ENCODE measurements around the gene ZNF724. TPM values are rescaled to one million over a fixed set of nuclear protein-coding genes. Genes with fewer than 3 reads are reported as not detected.
"Not testable (repeated sequence)": the region's sequence is repeated elsewhere in the genome, so short reads cannot be mapped to it uniquely, and the experiment has no call there.

Gene ZNF724
- total RNA-seq, 2 donors from 2014 or later: 0.27 TPM; not detected in 1

DNA sequence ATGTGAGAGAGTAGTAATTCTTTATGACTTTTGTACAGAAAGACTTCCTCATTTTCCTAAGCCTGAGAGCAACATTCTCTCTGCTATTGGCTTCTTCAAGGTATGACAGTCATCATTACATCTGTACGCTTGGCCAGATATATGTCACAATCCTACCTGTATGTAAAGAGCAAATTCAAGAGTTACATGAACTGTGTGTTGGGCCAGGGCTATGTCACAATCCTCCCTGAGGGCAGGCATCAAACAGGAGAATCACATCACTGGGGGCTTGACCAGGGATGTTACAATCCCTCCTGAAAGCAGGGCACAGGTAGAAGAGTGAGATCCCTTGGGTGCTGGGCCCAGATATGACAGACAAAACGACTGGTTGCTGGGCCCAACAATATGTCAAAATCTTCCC is 9.8 kb upstream of the ZNF724 start:
- Histone ChIP-seq H3K4me3 (no peak overlapping the region), H3K36me3 (peaks cover 7% of the 10 kb centered on the region), H3K4me1 (ENCODE audit: control insufficient read depth in 1 of 2, low read depth in 2 of 2) (no peaks in the 10 kb centered on the region), H3K27me3 (replicated peaks; ENCODE audit: insufficient read depth) (no peaks in the 10 kb centered on the region), H3K9me3 (no peaks in the 10 kb centered on the region), H3K27ac (no peak overlapping the region)
- DNase-seq (ENCODE audit: low spot score) (no peak), ATAC-seq (ENCODE audit: insufficient number of reproducible peaks, low FRiP score, low read depth) (no peak)
- TF ChIP-seq, protein P1, sequence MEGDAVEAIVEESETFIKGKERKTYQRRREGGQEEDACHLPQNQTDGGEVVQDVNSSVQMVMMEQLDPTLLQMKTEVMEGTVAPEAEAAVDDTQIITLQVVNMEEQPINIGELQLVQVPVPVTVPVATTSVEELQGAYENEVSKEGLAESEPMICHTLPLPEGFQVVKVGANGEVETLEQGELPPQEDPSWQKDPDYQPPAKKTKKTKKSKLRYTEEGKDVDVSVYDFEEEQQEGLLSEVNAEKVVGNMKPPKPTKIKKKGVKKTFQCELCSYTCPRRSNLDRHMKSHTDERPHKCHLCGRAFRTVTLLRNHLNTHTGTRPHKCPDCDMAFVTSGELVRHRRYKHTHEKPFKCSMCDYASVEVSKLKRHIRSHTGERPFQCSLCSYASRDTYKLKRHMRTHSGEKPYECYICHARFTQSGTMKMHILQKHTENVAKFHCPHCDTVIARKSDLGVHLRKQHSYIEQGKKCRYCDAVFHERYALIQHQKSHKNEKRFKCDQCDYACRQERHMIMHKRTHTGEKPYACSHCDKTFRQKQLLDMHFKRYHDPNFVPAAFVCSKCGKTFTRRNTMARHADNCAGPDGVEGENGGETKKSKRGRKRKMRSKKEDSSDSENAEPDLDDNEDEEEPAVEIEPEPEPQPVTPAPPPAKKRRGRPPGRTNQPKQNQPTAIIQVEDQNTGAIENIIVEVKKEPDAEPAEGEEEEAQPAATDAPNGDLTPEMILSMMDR (IDR thresholded peaks at IDR 0.05): no peak

DNA sequence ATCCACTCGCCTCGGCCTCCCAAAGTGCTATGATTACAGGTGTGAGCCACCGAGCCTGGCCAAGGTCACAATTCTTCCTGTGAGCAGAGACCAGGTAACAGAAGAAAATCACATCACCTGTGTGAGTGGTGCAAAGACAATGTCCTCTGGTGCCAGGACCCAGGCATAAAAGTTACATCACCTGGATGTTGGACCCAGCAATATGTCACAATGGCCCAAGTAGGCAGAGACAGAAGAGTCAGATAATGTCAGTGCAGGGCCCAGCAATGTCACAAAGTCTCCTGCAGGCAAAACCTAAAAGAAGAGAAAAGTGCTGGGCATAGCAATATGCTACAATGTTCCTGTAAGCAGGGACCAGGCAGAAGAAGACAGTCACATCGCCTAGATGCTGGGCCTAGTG is 5.5 kb upstream of the ZNF724 start:
- Histone ChIP-seq H3K27ac (no peak overlapping the region), H3K36me3 (peaks cover 7% of the 10 kb centered on the region), H3K4me3 (no peak overlapping the region), H3K27me3 (replicated peaks; ENCODE audit: insufficient read depth) (no peaks in the 10 kb centered on the region), H3K4me1 (ENCODE audit: control insufficient read depth in 1 of 2, low read depth in 2 of 2) (no peaks in the 10 kb centered on the region), H3K9me3 (no peaks in the 10 kb centered on the region)
- DNase-seq (ENCODE audit: low spot score): no peak
- ATAC-seq (ENCODE audit: insufficient number of reproducible peaks, low FRiP score, low read depth): no peak
- TF ChIP-seq, protein P1 (IDR thresholded peaks at IDR 0.05): no peak

DNA sequence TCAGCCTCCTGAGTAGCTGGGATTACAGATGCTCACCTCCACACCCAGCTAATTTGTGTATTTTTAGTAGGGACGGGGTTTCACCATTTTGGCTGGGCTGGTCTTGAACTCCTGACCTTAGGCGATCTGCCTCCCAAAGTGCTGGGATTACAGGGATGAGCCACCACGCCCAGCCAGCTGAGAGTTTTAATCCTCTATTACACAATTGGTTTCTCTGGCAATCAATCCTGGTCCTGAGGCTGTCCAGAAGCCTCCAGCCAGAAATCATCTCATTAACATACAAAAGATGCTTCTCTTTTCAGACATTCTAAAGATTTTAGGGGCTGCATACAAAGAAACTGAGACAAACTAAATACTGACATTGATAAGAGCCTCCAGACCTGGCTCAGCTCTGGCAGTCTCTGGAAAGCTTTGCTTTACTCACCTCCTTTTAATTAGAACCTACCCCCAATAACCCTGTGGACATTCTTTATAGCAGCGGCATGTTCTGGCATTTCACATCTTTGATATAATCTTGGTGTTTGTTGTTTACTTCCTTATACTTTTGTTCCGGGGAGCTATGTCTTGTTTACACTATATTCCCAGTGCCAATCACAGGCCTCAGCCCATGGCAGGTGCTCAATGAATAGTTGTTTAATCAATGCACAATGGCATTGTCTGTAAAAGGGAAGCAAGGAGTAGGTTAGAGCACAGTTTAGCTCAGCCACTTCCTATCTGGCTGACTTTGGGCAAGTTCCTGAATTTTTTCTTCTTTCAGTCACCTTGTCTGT is 4.1 kb upstream of the ZNF724 start:
- ATAC-seq (ENCODE audit: insufficient number of reproducible peaks, low FRiP score, low read depth) (no peak), DNase-seq (ENCODE audit: low spot score) (no peak)
- no peak overlapping the region for H3K4me3 ChIP-seq
- no peak overlapping the region for H3K27ac ChIP-seq
- TF ChIP-seq, protein P1 (IDR thresholded peaks at IDR 0.05): no peak
- H3K27me3 ChIP-seq (replicated peaks; ENCODE audit: insufficient read depth): no peaks in the 10 kb centered on the region
- peaks cover 7% of the 10 kb centered on the region for H3K36me3 ChIP-seq
- H3K9me3 ChIP-seq: no peaks in the 10 kb centered on the region
- peaks cover 4 to 5% of the 10 kb centered on the region in 2 donors for H3K4me1 ChIP-seq (ENCODE audit: control insufficient read depth in 1 of 2, low read depth in 2 of 2)

DNA sequence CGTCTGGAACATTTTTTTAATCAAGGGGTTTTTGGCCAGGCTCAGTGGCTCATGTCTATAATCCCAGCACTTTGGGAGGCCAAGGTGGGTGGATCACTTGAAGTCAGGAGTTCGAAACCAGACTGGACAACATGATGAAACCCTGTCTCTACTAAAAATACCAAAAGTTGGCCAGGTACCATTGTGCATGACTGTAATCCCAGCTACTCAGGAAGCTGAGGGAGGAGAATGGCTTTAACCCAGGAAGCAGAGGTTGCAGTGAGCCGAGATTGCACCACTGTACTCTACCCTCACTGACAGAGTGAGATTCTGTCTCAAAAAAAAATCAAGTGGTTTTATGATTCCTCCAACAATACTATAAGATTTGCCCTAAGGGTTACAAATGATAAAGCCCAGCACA is 3.1 kb upstream of the ZNF724 start:
- not testable (repeated sequence) for H3K36me3 ChIP-seq; H3K4me1 ChIP-seq (ENCODE audit: control insufficient read depth in 1 of 2, low read depth in 2 of 2); DNase-seq (ENCODE audit: low spot score); H3K27ac ChIP-seq; H3K9me3 ChIP-seq; H3K27me3 ChIP-seq (replicated peaks; ENCODE audit: insufficient read depth); ATAC-seq (ENCODE audit: insufficient number of reproducible peaks, low FRiP score, low read depth); H3K4me3 ChIP-seq

DNA sequence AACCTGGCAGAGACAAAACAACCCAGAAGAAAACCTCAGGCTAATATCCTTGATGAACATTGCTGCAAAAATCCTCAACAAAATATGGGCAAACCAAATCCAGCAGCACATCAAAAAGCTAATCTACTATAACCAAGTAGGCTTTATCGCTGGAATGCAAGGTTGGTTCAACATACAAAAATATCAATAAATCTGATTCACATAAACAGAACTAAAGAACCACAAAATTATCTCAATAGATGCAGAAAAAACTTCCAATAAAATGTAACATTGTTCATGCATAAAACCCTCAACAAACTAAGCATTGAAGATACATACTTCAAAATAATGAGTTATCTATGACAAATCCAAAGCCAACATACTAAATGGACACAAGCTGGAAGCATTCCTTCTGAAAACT is 8.8 kb downstream of the ZNF724 start:
- DNase-seq (ENCODE audit: low spot score) (no peak), ATAC-seq (ENCODE audit: insufficient number of reproducible peaks, low FRiP score, low read depth) (no peak)
- Histone ChIP-seq H3K27ac (no peak overlapping the region), H3K9me3 (peaks cover 13% of the 10 kb centered on the region), H3K4me1 (ENCODE audit: control insufficient read depth in 1 of 2, low read depth in 2 of 2) (no peaks in the 10 kb centered on the region), H3K27me3 (replicated peaks; ENCODE audit: insufficient read depth) (no peaks in the 10 kb centered on the region), H3K4me3 (no peak overlapping the region), H3K36me3 (peaks cover 3% of the 10 kb centered on the region)
- TF ChIP-seq, protein P1 (IDR thresholded peaks at IDR 0.05): no peak
